PC-9 (cell line): ENCODE results near the gene PIK3R3.

Experiments
- EZH2 ChIP-seq: fragments of 200-600 bp; sonication (generic); IDR thresholded peaks from 2 replicates; pipeline ENCODE4 v1.8.0; 2017; ENCODE audit warnings: antibody characterized with exemption, low read depth
- TF ChIP-seq, protein P1 (sequence below): fragments of 200-600 bp; sonication (generic); conservative IDR thresholded peaks from 2 replicates; pipeline ENCODE4 v1.6.1; 2017; ENCODE audit warnings: mixed run types, antibody characterized with exemption, mild to moderate bottlenecking, moderate library complexity

DNA sequence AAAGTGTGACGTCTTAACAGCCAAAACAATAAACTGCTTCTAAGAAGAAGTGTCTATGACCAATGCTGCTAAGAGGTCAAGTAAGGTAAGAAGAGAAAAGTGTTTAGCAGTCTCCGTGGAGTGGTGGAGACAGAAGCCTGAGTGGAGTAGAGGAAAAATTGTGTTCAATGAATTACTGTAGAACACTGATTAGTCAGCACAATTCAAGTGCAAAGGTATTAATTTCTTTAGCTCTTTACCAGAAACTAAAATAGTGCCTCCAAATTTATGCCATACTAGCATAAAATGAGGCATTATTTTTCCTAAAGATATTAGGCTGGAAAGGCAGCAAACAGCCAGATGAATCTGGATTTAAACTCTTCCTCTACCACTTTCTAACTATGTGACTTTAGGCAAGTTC, 56.1 kb downstream of the PIK3R3 start:
- TF ChIP-seq, protein P1, sequence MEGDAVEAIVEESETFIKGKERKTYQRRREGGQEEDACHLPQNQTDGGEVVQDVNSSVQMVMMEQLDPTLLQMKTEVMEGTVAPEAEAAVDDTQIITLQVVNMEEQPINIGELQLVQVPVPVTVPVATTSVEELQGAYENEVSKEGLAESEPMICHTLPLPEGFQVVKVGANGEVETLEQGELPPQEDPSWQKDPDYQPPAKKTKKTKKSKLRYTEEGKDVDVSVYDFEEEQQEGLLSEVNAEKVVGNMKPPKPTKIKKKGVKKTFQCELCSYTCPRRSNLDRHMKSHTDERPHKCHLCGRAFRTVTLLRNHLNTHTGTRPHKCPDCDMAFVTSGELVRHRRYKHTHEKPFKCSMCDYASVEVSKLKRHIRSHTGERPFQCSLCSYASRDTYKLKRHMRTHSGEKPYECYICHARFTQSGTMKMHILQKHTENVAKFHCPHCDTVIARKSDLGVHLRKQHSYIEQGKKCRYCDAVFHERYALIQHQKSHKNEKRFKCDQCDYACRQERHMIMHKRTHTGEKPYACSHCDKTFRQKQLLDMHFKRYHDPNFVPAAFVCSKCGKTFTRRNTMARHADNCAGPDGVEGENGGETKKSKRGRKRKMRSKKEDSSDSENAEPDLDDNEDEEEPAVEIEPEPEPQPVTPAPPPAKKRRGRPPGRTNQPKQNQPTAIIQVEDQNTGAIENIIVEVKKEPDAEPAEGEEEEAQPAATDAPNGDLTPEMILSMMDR = no peak
- no peak for TF ChIP-seq EZH2
